T-helper 2 cell (primary cell): ENCODE measurements around the gene LFNG.
"Not testable (repeated sequence)": the region's sequence is repeated elsewhere in the genome, so short reads cannot be mapped to it uniquely, and the experiment has no call there.

Experiments
- DNase-seq, 5 experiments: peaks; one replicate each; pipeline versions ENCODE4 v3.0.0 to v3.0.0-alpha.2; 2012 to 2022

Gene LFNG

DNA sequence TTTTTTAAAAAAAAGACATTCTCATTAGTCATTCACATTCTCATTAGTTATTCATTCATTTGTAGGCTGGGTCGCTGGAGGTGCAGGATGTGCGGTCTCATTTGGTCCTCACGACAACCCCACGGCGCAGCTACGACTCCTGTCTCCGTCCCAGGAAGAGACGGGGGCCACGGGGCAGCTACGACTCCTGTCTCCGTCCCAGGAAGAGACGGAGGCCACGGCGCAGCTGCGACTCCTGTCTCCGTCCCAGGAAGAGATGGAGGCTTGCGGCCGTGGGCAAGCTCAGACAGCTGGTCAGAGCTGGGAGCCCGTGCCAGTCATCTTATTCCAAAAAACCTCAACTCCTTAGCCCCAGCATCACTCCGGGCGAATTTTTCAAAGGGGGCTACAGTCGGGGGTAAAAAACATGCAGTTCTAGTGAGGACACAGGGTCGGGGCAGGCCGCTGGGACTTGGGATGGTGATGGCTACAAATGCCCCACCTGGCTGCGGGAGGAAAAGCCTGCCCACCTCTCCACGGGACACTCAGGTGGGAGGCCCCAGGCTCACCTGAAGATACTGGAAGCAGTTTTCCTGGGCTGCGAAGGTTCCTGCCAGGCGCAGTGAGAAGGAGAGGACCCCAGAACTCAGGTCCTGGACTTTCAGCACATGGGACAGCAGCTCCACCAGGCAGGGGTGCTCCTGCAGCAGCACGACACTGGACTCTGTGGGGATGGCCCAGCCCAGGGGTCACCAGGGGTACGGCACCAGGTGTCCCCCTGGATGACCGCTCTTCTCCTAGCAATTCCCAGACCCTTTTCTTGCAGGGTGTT lies 27.4 kb downstream of the LFNG start:
- DNase-seq = no peak

DNA sequence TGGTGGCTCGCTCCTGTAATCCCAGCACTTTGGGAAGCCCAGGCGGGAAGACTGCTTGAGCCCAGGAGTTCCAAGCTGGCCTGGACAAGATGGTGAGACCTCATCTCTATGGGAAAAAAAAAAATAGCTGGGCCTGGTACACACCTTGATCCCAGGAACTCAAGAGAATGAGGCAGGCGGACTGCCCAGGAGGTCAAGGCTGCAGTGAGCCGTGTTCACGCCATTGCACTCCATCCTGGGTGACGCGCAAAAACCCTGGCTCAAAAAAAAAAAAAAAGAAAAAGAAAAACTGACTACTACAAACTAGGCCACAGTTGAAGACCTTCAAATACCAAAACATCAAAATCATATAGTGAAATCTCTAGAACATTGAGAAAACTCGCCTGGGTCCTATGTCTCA lies 31.8 kb downstream of the LFNG start:
- no peak for DNase-seq

DNA sequence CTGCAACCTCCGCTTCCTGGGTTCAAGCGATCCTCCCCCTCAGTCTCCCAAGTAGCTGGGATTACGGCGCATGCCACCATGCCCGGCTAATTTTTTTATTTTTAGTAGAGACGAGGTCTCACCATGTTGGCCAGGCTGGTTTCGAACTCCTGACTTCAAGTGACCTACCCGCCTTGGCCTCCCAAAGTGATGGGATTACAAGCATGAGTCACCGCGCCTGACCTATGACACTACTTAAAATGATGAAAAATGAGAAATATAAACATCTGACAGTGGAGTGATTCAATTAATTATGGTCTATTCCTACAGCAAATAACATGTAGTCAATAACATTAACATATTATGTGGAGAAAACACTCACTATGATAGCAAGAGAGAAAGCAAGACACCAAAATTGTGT lies 33.5 kb downstream of the LFNG start:
- DNase-seq = no peak

DNA sequence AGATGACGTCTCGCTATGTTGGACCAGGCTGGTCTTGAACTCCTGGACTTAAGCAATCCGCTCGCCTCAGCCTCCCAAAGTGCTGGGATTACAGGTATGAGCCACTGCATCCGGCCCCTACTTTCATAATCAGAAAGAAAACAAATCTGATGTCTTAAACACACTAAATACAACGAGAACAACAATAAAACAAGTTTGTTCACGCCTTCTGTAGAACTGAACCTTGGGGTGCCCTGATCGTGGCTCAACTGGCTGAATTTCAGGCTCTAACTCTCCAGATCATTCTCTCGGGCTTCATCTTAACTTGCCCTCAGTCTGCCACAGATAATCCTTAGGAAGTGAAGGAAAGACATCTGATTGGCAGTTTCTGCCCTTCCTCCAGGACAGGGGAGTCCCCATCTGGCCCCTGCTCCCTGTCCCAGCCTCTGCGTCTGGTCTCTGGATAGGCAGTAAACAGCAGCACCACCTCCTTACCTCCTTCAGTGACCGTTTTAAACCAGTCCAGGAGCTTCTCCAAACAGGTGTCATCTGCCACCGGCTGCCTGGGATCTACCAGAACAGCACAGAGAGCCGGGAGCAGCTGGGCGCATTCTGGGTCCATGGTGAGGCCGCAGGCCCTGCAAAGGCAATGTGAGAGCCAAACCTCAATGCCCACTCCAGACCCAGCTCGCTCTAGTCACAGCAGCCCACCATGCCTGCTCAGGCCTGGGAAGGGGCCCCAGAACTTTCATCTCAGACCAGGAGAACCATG lies 34.4 kb downstream of the LFNG start:
- no peak for DNase-seq

DNA sequence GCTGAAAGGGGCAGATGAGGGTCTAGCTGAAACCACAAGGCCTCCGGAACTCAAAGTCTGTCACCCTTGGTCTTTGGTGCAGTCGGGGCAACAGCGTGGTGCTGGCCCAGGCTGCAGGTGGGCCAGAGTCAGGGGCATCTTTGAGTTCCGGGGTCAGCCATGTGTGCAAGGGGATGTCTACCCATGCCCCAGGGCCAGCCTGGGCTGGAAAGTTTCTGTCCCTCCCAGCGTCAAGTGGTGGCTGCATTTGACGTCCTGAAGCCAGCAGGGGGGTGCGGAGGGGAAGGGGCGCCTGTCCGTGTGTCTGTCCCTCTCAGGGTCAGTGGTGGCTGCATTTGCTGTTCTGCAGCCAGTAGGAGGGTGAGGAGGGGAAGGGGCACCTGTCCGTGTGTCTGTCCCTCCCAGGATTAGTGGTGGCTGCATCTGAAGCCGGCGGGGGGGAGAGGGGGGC lies 35.1 kb downstream of the LFNG start:
- DNase-seq = no peak

DNA sequence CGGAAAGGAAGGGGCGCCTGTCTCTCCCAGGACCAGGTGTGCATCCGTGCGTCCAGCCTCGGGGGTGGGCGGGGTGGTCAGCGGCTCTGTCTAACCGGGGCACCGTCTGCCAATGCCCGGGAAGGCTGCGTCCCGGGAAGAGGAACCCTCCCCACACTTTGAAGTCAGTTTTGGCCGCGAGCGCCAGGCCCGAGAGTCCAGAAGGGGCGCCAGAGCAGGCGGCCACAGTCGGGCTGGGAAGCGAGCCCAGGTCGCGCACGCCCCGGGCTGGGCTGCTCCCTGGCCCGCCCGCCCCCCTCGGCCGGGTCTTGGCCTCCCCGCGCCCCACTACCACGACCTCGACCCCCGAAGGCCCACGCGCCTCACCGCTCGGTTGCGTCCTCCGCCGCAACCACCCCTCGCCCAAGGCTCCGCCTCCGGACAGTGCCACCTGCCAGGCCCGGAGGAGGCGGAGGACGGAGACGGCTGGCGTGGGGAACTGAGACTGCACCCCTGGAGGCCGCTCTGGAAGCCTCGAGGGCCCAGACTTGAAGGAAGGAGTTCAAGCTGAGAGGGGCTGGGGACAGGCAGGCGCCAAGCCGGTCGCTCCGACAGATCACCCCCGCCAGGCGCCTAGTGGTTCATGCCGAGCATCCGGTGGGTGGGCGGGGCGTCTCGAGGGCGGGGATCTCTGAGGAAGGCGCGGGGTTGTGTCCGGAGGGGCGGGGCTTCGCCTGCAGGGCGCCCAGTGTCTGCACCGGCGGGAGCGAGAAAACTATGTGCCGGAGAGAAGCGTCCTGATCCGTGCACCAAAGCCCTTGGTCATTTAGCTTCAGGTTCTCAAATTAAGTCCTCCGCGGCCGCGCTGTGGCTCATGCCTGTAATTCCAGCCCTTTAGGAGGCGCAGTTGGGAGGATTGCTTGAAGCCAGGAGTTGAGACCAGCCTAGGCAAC lies 35.8 kb downstream of the LFNG start, which contains the start of gene BRAT1:
TSS of gene BRAT1 (minus strand) at position 404 of the 932 bp plus-strand sequence. CDS start 1,093 bp downstream, outside the sequence.
- DNase-seq = peak; percentile 85 to 94 (median 92)

DNA sequence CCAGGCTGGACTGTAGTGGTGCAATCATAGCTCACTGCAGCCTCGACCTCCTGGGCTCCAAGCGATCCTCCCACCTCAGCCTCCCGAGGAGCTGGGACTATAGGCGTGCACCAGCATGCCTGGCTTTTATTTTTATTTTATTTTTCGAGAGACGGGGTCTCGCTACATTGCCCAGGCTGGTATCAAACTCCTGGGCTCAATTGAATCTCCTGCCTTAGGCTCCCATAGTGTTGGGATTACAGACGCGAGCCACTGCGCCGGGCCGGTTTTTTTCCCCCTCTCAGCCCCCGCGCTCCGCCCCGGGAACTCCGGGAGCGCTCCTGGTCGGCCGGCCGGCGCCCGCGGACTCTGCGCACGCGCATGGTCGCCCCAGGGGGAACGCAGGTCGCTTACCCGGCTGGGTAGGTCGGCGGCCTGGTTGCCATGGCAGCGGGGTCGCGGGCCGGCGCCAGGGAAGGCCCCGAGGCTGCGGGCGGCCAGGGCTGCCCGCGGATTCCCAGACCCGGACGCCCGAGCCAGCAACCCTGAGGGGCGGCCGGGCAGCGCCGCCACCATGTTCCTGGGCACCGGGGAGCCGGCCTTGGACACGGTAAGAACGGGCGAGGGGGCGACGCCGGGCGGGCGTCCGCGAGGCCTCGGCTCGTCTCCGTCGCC lies 39.2 kb downstream of the LFNG start, which contains the start of gene IQCE:
TSS of gene IQCE (plus strand) at position 351 of the 654 bp plus-strand sequence. CDS start at position 554, 203 bp downstream.
- peak; percentile 69 to 91 (median 81) for DNase-seq

DNA sequence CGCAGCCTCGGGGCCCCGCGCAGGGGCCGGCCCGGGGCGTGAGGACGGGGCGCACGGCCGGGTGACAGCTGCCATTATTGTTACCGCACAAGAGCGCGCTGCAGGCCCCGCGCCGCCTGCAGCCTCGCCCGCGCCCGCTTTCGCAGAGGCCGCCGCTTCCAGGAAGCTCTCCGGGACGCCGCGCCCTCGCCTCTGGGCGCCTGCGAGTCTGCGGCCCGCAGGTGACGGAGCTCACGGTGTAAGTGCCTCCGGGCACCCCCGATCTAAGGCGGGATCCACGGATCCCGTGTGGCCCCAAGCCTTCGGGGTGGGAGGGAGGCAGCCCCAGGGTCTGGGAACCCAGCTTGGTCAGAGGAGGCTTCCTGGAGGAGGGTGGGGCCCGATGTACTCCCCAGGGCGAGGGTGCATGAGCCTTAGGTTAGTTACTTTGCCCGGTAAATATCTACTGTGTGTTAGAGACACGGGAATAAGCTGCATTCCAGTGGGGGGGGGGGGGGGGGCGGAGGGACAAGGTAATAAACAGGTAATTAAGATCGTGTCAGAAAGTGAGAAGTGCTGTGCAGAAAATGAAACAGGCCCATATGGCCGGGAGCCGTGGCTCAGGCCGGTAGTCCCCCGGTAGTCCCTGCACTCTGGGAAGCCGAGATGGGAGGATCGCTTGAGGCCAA lies 39.8 kb downstream of the LFNG start:
- DNase-seq = peak in 1 of 5 experiments; percentile 53

DNA sequence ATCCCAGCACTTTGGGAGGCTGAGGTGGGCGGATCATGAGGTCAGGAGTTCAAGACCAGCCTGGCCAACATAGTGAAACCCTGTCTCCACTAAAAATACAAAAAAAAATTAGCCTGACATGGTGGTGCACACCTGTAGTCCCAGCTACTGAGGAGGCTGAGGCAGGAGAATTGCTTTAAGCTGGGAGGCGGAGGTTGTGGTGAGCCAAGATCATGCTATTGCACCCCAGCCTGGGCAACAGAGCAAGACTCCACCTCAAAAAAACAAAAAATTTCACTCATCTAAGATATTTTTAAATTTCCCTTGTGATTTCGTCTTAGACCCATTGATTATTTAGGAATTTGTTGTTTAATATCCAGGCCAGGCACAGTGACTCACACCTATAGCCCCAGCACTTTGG lies 44.4 kb downstream of the LFNG start:
- not testable (repeated sequence) for DNase-seq

DNA sequence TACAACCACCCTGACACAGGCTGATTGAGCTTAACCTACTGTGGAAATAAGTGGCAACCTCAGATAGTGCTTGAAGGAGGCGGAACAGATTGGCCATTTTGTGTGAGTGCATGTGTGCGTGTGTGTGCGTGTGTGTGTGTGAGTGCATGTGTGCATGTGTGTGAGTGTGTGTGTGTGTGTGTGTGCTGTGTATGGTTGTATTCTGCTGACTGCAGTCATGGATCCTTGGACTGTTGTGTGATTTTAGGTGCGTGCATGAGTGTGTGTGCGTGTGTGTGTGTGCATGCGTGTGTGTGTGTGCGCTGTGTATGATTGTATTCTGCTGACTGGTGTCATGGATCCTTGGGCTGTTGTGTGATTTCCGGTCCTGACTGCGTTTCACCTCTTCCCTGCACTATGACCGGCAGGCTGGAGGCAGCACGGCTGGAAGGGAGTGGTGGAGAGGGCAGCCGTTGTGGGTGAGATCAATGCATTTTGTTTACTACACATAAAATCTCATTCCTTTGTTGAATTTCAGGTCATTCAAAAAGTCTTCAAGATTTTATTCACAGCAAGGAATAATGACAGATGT lies 45.5 kb downstream of the LFNG start:
- DNase-seq = no peak

DNA sequence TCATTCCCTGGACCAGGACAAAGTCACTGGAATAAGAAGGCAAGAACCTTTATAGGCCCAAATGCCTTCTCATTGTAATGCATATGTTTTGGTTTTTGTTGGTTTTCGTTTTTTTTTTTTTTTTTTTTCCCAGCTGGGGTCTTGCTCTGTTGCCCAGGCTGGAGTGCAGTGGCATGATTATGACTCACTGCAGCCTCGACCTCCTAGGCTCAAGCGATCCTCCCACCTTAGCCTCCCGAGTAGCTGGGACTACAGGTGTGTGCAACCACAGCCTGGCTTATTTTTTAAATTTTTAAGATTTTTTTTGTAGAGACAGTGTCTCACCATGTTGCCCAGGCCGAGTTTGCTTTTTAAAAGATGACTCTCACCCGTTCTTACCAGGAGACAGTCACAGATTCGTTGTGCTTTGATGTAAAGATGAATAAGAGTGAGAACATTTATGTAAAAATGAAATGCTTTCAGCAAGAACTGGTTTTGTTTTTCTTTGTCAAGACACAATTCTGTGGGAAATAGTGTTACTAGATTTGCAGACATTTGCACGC lies 46.8 kb downstream of the LFNG start:
- no peak for DNase-seq

DNA sequence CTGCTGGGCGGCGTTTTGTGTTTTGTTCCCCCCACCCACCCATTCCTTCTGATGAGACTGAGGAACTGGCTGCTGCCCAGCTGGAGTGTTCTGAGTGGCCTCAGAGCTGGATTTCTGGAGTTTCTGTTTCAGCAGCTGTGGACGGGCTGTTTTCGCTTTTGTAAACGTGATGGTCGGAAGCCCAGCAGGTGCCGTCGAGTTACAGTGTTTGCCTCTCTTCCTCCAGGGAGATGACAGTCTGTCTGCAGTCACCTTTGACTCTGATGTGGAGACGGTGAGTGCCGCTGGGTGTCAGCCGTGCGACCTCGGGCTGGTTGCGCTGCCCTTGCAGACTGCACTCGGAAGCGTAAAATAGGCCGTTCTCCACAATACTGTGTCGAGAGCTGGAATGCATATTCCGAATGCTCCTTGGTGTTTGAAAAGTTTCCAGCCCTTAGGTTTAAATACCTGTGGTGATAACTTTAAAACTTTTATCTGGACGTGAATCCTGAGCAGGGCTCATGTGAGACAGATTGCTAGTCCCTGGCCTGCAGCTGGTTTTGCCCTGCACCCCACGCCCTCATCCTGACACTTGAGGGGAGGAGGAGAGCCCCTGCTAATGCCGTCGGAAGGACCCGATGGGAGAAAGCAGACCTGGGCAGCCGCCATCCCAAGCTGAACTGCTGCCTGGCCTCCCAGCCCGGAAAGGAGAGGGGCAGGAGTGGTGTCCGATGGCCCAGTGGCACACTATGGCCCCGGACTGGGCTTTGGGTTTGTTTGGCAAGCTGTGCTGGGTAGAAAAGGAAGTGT lies 47.5 kb downstream of the LFNG start:
- DNase-seq = peak in 1 of 5 experiments; percentile 77

DNA sequence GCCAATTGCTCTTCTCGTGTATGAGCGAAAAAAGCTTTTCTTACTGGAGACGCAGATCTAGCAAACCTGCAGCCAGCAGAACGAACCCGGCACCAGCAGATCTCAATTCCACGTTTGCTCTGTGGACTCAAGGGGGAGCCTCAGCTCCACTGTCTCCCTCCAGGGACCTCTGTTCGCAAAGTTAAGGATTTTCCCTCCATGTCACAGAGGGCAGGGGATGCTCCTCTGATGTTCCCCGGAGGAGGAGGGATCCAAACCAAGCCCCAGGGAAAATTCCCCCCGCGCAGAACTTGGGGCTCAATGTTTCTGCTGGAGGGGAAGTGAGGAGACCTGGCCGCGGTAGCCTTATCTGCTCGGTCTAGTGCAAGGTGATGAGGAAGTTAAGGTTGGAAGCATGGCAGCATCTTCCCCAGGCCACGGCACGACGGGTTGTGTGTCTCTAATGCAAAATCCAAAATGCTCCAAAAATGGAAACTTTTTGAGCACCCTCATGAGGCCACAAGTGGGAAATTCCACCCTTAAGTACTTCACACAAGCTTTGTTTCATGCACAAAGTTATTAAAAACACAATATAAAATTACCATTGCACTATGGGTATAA lies 48.2 kb downstream of the LFNG start:
- no peak for DNase-seq

DNA sequence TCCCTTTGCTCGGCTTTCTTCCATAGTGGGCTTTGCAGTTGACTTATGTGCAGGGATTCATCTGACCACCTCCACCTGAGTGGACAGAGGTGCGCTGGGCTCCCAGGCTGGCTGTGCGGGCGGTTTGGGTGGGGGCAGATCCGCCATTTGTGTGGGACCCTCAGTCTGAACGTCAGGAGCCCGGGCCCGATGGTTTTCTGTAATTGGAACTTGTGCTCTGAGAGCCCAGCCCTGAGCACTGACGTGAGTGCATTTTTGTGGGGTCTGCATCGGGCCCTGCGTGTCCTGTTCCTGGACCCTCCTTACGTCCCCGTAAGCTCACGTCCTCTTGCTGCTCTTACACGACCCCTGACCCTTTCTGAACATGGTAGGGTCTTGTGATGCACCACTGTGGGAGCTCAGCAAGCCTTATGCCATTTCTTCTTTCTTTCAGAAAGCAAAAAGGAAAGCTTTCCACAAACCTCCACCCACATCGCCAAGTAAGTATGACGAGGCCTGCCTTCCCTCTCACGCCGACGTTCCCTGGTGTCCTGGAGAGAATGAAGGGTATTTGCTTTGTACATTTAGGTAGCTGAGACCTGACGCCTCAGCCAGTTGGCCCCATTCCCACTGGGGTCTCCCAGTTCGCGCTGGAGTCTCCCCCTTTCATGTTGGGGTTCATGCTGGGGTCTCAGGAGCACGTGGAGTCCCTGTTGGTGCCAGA lies 49.1 kb downstream of the LFNG start:
- no peak for DNase-seq

DNA sequence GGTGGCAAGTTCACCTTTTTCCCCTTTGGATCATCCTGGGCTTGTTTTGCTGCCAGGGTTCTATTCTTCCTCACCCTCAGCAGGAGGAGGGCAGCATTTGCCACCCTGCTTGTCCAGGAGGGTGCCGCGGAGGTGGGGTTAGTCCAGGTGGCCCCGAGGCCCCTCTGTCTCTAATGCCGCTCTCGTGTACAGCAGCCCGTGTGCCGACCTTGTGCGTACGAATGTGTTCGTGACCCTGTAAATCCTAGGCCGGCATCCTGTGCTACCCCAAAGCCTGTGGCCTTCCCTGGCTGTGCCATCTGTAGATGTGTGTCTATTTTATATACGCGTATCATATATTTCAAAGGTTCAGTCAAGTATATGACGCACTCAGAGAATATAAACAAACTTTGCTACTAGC lies 49.8 kb downstream of the LFNG start:
- DNase-seq = no peak

DNA sequence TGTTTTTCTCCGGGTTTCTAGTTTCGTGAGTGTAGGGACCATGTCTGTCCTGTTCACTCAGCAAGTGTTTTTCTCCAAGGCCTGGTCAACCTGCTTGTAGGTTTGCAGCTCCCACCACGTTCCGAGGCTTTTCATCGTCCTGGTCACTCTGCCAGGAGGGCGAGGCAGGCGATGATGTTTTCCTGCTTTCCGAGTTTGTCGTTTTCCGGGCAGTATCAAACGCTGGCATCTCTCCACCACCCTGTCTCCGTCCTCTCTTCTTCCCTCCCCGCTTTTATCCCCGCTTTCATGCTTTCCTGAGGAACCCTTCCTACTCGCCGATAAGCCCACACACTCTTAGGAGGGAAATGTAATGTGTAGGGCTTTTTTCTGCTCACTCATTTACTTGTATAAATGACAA lies 50.4 kb downstream of the LFNG start:
- no peak for DNase-seq

DNA sequence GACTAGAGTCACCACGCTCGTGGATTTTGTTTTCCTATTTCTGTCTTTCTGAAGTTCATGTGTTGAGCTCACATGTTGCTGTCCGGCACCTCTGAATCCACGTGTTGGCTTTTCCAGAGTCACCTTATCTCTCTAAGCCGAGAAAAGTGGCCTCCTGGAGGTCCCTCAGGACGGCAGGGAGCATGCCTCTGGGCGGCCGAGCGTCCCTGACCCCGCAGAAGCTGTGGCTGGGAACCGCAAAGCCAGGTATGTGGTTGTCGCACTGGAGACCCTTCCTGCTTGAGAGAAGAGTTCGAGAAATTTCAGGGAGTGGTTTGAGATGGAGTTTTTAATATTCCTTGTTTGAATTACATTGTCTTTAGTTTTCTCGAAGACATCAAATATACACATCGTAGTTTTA lies 51.8 kb downstream of the LFNG start:
- no peak for DNase-seq

DNA sequence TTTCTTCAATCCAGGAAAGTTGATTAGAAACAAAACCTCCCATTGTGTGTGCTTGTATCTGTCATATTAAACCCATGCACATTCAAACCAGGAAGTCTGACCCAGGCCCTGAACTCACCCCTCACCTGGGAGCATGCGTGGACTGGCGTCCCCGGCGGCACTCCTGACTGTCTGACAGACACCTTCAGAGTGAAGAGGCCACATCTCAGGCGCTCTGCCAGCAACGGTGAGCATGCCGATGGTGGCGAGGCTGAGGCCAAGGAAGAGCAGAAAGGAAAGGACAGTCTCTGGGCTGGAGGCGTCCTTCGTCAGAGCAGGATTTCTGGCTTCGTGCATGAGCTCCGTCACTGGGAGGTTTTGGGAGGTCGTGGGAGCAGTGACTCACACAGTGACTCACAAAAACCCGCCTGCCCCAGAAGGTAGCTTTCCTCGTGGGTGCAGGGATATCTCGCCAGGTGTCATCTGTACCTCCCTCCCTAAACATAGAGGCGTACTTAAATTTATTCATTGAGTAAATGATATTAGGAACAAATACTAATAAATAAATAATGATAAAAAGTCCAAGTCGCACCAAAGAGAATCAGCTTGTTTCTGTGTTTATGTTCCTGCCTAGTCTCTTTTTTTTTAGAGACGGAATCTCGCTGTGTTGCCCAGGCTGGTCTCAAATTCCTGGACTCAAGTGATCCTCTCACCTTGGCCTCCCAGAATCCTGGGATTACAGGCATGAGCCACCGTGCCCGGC lies 52.7 kb downstream of the LFNG start:
- DNase-seq = no peak
